Activated CD8-positive, alpha-beta memory T cell treated with anti-CD3 and anti-CD28 coated beads for 36 hours (primary cell): Measurements from ENCODE around the gene CD72. TPM values are rescaled to one million over a fixed set of nuclear protein-coding genes. Genes with fewer than 3 reads are reported as not detected.
"Not testable (repeated sequence)": the region's sequence is repeated elsewhere in the genome, so short reads cannot be mapped to it uniquely, and the experiment has no call there.

ENCODE experiments used
- CTCF ChIA-PET: fragments of 350-600 bp; sonication (Branson Sonifier 250); formaldehyde crosslinking; loops from one replicate; lab custom pipeline; 2021; ENCODE audit warnings: antibody characterized with exemption; lab: Charles Lee
- POLR2A ChIA-PET: fragments of 350-600 bp; sonication (Branson Sonifier 250); formaldehyde crosslinking; loops from one replicate; lab custom pipeline; 2021; ENCODE audit warnings: antibody characterized with exemption; lab: Charles Lee
- total RNA-seq, 2 experiments: library from RNA; stranded (reverse); gene quantifications; one replicate each; pipeline ENCODE4 v1.2.3, GENCODE V29; 2021

Gene CD72
- total RNA-seq, 2 experiments from 2014 or later: 13.7 to 15.1 TPM

DNA sequence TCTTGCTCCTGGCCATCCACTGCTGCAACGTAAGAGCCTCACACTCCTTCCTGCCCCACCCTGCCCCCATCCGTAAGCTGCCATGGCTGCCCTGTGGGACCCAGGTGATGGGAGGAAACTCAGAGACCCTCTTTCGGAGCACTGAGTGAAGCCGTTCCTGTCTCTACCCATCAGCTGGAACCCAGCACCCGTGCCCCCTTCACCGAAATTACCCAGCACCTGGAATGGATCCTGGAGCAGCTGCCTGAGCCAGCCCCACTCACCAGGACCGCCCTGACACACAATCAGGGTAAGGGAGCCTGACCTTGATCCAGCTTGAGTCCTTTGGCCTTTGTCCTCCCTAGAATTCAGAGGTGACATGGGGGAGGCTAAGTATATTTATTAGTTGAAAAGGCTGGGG lies 10.0 kb downstream of the CD72 start:
- ChIA-PET POLR2A (interaction anchor here (0.5 to 0.6 kb wide), 2 partner anchors 24 to 649 kb away, joined by 4 read pairs; no protein-coding TSS in a partner anchor), CTCF (interaction anchor here (1.2 to 1.8 kb wide), 2 partner anchors 9 to 37 kb away, joined by 3 to 6 read pairs; no protein-coding TSS in a partner anchor)

DNA sequence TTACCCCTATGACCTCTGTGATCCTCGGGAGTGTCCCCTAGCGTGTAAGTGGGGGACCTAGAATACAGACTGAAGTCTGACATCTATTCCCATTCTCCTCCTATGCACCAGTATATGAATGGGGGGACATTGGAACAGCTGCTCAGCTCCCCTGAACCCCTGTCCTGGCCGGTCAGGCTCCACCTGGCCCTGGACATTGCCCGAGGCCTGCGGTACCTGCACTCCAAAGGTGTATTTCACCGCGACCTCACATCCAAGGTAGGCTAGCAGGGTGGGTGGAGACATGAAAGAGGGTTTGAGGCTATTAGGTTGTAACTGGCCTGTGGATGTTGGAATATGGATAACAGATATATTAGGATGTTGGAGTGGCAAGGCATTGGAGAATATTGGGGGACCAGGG lies 11.5 kb downstream of the CD72 start:
- ChIA-PET POLR2A (no interaction called here), CTCF (interaction anchor here (0.5 to 1.0 kb wide), 2 partner anchors 19 to 39 kb away, joined by 3 read pairs; no protein-coding TSS in a partner anchor)

DNA sequence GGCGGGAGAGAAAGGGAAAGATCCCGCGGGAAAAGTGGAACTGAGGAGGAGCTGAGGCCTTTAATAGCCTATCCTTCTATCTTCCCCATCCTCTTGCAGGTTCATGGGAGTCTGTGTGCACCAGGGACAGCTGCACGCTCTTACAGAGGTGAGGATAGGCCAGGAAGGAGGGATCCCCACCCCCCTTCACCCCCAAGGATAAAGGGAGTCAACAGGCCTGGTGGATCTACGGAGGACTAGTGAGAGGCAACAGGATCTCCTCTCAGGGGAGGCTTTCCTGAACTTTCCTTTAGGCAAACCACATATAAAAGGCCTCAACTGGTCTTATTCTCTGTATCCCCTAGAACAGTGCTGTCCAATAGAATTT lies 12.1 kb downstream of the CD72 start:
- POLR2A ChIA-PET: interaction anchor here (0.9 to 1.0 kb wide), 2 partner anchors 11 to 51 kb away, joined by 3 to 4 read pairs; no protein-coding TSS in a partner anchor
- CTCF ChIA-PET: interaction anchor here (0.7 to 1.0 kb wide), 3 partner anchors 11 to 40 kb away, joined by 3 read pairs; no protein-coding TSS in a partner anchor

DNA sequence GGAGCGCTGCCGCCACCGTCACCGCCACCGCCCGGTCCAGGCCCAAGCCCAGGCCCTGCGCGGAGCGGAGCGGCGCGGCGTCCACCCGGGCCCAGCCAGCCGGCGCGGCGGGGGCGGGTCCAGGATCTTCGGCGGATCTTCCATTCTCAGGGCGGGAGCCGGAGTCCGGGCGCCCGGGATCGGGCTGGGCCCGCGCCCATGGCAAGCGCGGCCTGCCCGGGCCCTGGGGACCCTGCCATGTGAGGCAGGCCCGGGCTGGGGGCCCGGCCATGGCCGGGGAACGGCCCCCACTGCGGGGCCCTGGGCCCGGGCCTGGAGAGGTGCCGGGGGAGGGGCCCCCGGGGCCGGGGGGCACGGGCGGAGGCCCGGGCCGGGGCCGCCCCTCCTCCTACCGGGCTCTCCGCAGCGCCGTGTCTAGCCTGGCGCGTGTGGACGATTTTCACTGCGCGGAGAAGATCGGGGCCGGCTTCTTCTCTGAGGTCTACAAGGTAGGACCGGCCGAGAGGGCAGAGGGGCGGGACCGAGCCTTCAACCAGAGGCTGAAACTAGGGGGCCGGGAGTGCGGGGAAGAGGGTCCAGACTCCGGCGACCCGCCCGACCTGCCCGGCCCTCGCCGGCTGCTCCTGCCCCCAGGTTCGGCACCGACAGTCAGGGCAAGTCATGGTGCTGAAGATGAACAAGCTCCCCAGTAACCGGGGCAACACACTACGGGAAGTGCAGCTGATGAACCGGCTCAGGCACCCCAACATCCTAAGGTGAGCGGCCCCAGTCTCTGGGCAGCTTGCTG lies 12.7 kb downstream of the CD72 start:
- ChIA-PET CTCF (interaction anchor here (0.7 to 2.1 kb wide), 5 partner anchors 10 to 40 kb away, joined by 3 to 17 read pairs (median 3); no protein-coding TSS in a partner anchor), POLR2A (interaction anchor here (0.9 to 1.0 kb wide), 3 partner anchors 12 to 51 kb away, joined by 3 to 4 read pairs (median 3); no protein-coding TSS in a partner anchor)

DNA sequence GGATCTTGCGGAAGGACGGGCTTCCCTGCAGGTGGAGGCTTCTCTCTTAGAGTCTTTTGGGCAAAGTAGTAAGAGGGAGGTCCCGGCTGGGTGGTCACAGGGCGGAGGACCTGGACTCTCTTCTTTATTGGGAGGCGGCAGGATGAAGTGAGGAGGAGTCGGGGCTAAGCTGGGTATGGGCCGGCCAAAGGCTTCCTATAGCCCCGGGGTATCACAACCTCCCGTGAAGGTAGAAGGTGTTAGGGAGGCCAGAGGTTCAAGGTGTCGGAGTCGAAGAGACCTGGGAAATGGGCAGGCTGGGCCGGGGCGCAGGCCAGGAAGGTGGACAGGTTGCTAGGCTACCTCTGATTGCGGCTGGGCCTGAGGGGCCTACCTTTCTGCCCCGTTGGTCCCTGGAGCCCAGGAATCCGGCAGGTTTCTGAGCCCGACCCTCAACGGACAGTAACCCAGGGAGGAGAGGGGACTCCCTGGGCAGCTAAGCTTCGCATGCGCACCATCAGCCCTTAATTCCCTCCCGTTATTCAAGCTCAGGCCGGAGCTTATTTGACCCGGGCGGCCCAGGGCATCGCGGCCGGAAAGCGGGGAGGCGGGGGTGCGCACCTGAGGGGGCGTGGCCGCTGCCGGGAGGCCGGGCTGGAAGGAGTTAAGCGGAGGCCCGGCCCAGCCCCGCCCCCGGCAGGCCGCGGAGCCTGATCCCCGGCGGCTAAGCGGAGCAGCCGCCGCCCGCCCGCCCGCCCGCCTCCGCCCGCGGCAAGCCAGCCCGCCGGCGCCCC lies 13.4 kb downstream of the CD72 start, which contains the start of gene TESK1:
TESK1 (plus strand) TSS at position 685 of the 773 bp plus-strand sequence. CDS start 358 bp downstream, outside the sequence.
- CTCF ChIA-PET: interaction anchor here (0.9 to 2.1 kb wide), 6 partner anchors 8 to 123 kb away, joined by 3 to 17 read pairs (median 6); no protein-coding TSS in a partner anchor

GRCh38 chr9:35603986-35604577 lies 14.1 kb downstream of the CD72 start:
- POLR2A ChIA-PET: interaction anchor here (0.6 to 1.8 kb wide), 8 partner anchors 13 to 144 kb away, joined by 3 to 6 read pairs (median 4); partner anchors contain the start of genes CCDC107, RMRP and SIT1
- CTCF ChIA-PET: interaction anchor here (0.8 to 2.1 kb wide), 13 partner anchors 8 to 129 kb away, joined by 3 to 17 read pairs (median 4); no protein-coding TSS in a partner anchor

More for the DNA sequence above, 13.4 kb downstream of the CD72 start, which contains the start of gene TESK1:
- POLR2A ChIA-PET: interaction anchor here (0.6 to 1.8 kb wide), 6 partner anchors 12 to 143 kb away, joined by 3 to 6 read pairs (median 4); partner anchors contain the start of genes CCDC107, RMRP and SIT1

DNA sequence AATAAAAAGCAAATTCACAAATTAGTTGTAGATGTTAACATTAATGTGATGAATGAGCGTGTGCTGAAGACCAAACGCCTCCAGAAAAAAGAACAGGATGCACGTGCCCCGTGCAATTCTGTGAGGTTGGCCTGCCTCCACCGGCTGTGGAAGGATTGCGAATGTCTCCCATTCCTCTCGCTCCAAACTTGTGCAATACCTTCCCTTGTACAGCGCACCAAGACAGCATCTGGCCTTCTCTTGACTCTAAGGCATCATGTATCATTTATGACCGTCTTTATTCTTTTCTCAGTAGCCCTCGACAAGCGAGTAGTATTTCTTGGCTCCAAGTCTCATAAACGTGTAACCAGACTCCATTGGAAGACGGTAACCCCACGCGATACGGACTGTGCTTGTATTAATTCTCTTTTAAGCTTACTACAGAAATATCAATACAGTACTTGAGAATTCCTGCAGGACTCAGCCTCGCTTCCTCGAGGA lies 14.7 kb downstream of the CD72 start:
- ChIA-PET CTCF (interaction anchor here (0.8 to 2.1 kb wide), 12 partner anchors 9 to 129 kb away, joined by 3 to 17 read pairs (median 4); no protein-coding TSS in a partner anchor), POLR2A (interaction anchor here (0.6 to 1.8 kb wide), 6 partner anchors 14 to 55 kb away, joined by 3 to 6 read pairs (median 4); partner anchors contain the start of genes CCDC107, RMRP and SIT1)

- ChIA-PET POLR2A (interaction anchor here (1.0 kb wide), 1 partner anchor 488 kb away, joined by 3 read pairs; no protein-coding TSS in a partner anchor), CTCF (interaction anchor here (0.9 to 2.2 kb wide), 2 partner anchors 48 to 58 kb away, joined by 3 to 7 read pairs; partner anchors contain the start of genes CCDC107 and RMRP)
Measured at GRCh38 chr9:35599763-35600604, 18.2 kb downstream of the CD72 start.

DNA sequence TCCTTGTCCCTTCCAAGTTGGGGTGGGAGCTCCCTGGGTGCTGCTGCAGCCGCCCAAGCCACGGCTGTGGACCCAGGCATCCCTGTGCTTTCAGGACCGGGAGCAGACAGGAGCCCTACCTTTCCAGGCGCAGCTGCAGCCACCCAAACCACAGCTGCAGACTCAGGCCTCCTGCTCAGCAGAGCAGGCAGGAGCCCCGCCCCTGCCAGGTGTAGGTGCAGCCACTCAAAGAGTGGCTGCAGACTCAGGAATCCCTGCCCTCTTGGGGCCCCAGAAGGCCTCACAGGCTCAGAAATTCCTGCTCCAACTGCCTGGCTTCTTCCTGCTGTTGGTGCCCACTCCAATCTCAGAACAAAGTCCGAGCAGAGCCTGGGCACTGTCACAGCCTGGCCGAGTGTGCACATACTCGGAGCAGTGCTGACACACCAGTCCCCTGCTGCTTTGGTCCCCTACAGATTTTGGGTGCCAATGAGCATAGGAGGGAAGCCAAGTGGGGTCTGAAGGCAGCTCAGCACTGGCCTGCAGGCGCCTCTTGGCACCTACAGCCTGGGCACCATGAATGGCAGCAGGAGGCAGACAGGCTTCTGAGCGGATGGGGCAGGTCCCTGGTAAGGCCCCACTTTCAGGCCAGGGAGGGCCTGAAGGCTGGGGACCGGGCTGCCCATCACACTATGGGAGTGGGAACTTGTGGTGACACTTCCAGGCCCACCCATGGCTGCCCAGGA lies 19.2 kb downstream of the CD72 start:
- POLR2A ChIA-PET: interaction anchor here (1.0 kb wide), 1 partner anchor 487 kb away, joined by 3 read pairs; no protein-coding TSS in a partner anchor
- CTCF ChIA-PET: interaction anchor here (0.9 to 2.2 kb wide), 3 partner anchors 11 to 59 kb away, joined by 3 to 7 read pairs (median 4); partner anchors contain the start of genes CCDC107 and RMRP

DNA sequence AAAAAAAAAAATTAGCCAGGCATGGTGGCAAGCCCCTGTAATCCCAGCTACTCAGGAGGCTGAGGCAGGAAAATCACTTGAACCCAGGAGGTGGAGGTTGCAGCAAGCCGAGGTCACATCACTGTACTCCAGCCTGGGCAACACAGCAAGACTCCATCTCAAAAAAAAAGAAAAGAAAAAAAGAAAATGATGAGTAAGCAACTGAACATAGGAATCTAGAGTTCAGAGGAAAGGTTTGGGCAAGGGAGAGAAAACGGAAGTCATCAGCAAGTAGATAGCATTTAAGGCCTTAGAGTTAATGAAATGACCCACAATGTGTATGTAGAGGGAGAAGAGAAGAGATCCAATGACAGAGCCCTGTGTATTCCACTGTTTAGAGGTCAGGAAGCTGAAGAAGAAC lies 21.3 kb downstream of the CD72 start:
- CTCF ChIA-PET, POLR2A ChIA-PET: not testable (repeated sequence)

DNA sequence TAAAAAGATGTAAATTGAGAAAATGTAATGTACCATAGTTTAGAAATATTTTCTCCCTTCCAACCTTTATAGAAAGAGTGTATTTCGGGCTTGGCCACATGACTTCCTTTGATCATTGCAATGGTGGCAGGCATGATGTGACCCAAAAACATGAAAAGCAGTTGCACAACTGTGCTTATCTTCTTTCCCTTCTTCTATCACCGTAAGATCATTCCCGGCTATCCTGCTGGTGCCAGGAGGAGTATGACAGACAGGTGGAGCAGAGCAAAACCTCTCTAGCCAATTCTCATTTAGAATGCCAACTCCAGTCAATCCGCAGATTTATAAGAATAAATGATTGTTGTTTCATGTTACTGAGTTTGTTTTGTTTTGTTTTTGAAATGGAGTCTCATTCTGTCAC lies 23.7 kb downstream of the CD72 start:
- ChIA-PET CTCF (no interaction called here), POLR2A (no interaction called here)

GRCh38 chr9:35593581-35593980 lies 24.6 kb downstream of the CD72 start:
- ChIA-PET POLR2A (interaction anchor here (0.7 kb wide), 1 partner anchor 222 kb away, joined by 3 read pairs; no protein-coding TSS in a partner anchor), CTCF (interaction anchor here (0.7 kb wide), 1 partner anchor 645 kb away, joined by 3 read pairs; no protein-coding TSS in a partner anchor)

GRCh38 chr9:35588506-35588905 lies 29.7 kb downstream of the CD72 start:
- POLR2A ChIA-PET: not testable (repeated sequence)
- CTCF ChIA-PET: interaction anchor here (0.6 to 1.8 kb wide), 3 partner anchors 10 to 257 kb away, joined by 3 to 4 read pairs (median 3); no protein-coding TSS in a partner anchor

- CTCF ChIA-PET, POLR2A ChIA-PET: not testable (repeated sequence)
Measured at GRCh38 chr9:35584681-35585080, 33.5 kb downstream of the CD72 start.

GRCh38 chr9:35583521-35583920 lies 34.7 kb downstream of the CD72 start:
- POLR2A ChIA-PET, CTCF ChIA-PET: not testable (repeated sequence)

GRCh38 chr9:35579659-35580227 lies 38.5 kb downstream of the CD72 start:
- POLR2A ChIA-PET, CTCF ChIA-PET: not testable (repeated sequence)
